ENCODE results near the gene ZNF462. TPM values are rescaled to one million over a fixed set of nuclear protein-coding genes. Genes with fewer than 3 reads are reported as not detected.

The ZNF462 gene
- total RNA-seq, 1 experiment from 2014 or later = 121 TPM

DNA sequence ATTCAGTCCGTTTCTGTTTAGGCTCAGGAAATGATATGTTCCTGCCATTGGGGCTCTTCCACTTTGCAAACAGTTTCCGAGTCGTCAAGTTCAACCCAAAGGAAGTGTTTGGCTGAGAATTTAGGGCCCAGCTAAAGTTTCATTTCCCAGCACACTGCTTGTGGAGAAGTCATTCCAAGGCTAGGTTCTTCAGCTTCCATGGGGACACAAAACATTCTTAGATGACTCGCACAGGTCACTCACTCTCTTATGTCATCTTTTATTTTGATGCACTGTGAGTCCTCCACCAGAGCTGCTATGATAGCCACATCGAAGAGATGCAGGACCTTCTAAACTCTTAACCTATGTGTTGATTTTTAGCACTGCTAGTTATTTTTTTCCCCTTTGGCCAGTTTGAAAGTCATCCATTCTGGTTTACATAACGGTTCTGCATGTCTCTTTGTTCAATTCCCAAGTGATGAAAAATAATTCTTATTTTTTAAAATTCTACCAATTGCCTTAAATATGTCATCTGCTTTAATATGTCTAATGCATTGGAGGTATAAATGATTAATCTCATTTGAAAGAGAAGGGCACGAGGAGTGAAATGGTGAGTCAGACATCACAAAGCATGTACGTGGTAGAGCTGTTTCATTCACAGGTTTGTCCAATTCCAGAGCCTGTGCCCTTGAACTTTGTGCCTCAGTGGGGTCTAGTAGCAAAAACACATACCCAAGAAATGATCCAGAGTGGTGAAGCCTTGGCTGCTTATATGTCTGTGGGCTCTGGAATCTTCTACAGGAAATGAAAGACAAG is 84.3 kb downstream of the ZNF462 start (continued):
- TF ChIP-seq ZNF281 (CRISPR knock-in tag; IDR thresholded peaks at IDR 0.05) = no peak
- TF ChIP-seq ZNF138 (CRISPR knock-in tag; conservative IDR thresholded peaks at IDR 0.05) = no peak
- no peak for TF ChIP-seq IRF2 (CRISPR knock-in tag; IDR thresholded peaks at IDR 0.05; ENCODE audit: borderline replicate concordance, low read depth)

- Mint-ChIP-seq H3K36me3 (peaks cover 64% of the 10 kb centered on the region), H3K4me1 (peaks cover 17% of the 10 kb centered on the region), H3K9me3 (no peaks in the 10 kb centered on the region), H3K27me3 (ENCODE audit: low read depth) (no peaks in the 10 kb centered on the region), H3K27ac (peak overlapping the region; percentile 25), H3K4me3 (no peak overlapping the region)
- no peak for TF ChIP-seq KAT7 (CRISPR knock-in tag; IDR thresholded peaks at IDR 0.05; ENCODE audit: borderline replicate concordance)
- no peak for TF ChIP-seq ZNF121 (CRISPR knock-in tag; IDR thresholded peaks at IDR 0.05)
- POLR2A ChIA-PET = no interaction called here
- no peak for ATAC-seq
- no peak for DNase-seq (ENCODE audit: low spot score)
- CTCF ChIA-PET = no interaction called here
These were observed 90.2 kb downstream of the ZNF462 start for GRCh38 chr9:106953174-106953573.

GRCh38 chr9:106954558-106954957 is 91.6 kb downstream of the ZNF462 start:
- Mint-ChIP-seq H3K36me3 (peaks cover 73% of the 10 kb centered on the region), H3K27me3 (ENCODE audit: low read depth) (no peaks in the 10 kb centered on the region), H3K4me3 (no peak overlapping the region), H3K4me1 (peaks cover 19% of the 10 kb centered on the region), H3K27ac (0 out of 2 replicates have a peak overlapping the region, but pooled peaks have one; percentile 6), H3K9me3 (no peaks in the 10 kb centered on the region)
- POLR2A ChIA-PET = no interaction called here
- no peak for ATAC-seq
- CTCF ChIA-PET = no interaction called here
- DNase-seq (ENCODE audit: low spot score) = no peak
- TF ChIP-seq, protein P1, sequence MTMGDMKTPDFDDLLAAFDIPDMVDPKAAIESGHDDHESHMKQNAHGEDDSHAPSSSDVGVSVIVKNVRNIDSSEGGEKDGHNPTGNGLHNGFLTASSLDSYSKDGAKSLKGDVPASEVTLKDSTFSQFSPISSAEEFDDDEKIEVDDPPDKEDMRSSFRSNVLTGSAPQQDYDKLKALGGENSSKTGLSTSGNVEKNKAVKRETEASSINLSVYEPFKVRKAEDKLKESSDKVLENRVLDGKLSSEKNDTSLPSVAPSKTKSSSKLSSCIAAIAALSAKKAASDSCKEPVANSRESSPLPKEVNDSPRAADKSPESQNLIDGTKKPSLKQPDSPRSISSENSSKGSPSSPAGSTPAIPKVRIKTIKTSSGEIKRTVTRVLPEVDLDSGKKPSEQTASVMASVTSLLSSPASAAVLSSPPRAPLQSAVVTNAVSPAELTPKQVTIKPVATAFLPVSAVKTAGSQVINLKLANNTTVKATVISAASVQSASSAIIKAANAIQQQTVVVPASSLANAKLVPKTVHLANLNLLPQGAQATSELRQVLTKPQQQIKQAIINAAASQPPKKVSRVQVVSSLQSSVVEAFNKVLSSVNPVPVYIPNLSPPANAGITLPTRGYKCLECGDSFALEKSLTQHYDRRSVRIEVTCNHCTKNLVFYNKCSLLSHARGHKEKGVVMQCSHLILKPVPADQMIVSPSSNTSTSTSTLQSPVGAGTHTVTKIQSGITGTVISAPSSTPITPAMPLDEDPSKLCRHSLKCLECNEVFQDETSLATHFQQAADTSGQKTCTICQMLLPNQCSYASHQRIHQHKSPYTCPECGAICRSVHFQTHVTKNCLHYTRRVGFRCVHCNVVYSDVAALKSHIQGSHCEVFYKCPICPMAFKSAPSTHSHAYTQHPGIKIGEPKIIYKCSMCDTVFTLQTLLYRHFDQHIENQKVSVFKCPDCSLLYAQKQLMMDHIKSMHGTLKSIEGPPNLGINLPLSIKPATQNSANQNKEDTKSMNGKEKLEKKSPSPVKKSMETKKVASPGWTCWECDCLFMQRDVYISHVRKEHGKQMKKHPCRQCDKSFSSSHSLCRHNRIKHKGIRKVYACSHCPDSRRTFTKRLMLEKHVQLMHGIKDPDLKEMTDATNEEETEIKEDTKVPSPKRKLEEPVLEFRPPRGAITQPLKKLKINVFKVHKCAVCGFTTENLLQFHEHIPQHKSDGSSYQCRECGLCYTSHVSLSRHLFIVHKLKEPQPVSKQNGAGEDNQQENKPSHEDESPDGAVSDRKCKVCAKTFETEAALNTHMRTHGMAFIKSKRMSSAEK (CRISPR knock-in tag; IDR thresholded peaks at IDR 0.05; ENCODE audit: borderline replicate concordance) = no peak
- TF ChIP-seq, protein P2, sequence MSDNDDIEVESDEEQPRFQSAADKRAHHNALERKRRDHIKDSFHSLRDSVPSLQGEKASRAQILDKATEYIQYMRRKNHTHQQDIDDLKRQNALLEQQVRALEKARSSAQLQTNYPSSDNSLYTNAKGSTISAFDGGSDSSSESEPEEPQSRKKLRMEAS (CRISPR knock-in tag; IDR thresholded peaks at IDR 0.05) = no peak
- TF ChIP-seq ETV6 (CRISPR knock-in tag; IDR thresholded peaks at IDR 0.05) (no peak), GTF2I (CRISPR knock-in tag; conservative IDR thresholded peaks at IDR 0.05) (no peak), HMGA2 (CRISPR knock-in tag; IDR thresholded peaks at IDR 0.05) (no peak), USF2 (CRISPR knock-in tag; IDR thresholded peaks at IDR 0.05) (no peak), IRF1 (CRISPR knock-in tag; IDR thresholded peaks at IDR 0.05) (no peak), ZNF416 (CRISPR knock-in tag; IDR thresholded peaks at IDR 0.05) (no peak)
- TF ChIP-seq, protein P3, sequence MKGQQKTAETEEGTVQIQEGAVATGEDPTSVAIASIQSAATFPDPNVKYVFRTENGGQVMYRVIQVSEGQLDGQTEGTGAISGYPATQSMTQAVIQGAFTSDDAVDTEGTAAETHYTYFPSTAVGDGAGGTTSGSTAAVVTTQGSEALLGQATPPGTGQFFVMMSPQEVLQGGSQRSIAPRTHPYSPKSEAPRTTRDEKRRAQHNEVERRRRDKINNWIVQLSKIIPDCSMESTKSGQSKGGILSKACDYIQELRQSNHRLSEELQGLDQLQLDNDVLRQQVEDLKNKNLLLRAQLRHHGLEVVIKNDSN (CRISPR knock-in tag; IDR thresholded peaks at IDR 0.05) = no peak
- TF ChIP-seq, protein P4, sequence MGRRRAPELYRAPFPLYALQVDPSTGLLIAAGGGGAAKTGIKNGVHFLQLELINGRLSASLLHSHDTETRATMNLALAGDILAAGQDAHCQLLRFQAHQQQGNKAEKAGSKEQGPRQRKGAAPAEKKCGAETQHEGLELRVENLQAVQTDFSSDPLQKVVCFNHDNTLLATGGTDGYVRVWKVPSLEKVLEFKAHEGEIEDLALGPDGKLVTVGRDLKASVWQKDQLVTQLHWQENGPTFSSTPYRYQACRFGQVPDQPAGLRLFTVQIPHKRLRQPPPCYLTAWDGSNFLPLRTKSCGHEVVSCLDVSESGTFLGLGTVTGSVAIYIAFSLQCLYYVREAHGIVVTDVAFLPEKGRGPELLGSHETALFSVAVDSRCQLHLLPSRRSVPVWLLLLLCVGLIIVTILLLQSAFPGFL (CRISPR knock-in tag; IDR thresholded peaks at IDR 0.05; ENCODE audit: borderline replicate concordance) = no peak
- TF ChIP-seq, protein P5, sequence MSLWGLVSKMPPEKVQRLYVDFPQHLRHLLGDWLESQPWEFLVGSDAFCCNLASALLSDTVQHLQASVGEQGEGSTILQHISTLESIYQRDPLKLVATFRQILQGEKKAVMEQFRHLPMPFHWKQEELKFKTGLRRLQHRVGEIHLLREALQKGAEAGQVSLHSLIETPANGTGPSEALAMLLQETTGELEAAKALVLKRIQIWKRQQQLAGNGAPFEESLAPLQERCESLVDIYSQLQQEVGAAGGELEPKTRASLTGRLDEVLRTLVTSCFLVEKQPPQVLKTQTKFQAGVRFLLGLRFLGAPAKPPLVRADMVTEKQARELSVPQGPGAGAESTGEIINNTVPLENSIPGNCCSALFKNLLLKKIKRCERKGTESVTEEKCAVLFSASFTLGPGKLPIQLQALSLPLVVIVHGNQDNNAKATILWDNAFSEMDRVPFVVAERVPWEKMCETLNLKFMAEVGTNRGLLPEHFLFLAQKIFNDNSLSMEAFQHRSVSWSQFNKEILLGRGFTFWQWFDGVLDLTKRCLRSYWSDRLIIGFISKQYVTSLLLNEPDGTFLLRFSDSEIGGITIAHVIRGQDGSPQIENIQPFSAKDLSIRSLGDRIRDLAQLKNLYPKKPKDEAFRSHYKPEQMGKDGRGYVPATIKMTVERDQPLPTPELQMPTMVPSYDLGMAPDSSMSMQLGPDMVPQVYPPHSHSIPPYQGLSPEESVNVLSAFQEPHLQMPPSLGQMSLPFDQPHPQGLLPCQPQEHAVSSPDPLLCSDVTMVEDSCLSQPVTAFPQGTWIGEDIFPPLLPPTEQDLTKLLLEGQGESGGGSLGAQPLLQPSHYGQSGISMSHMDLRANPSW (CRISPR knock-in tag; conservative IDR thresholded peaks at IDR 0.05; ENCODE audit: low read depth) = no peak
